BJ (cell line): ENCODE measurements around the gene ARHGEF11. TPM values are rescaled to one million over a fixed set of nuclear protein-coding genes. Genes with fewer than 3 reads are reported as not detected.
A peak's percentile ranks its signal among the peaks of the same experiment; 100 is the strongest.
"Not testable (repeated sequence)": the region's sequence is repeated elsewhere in the genome, so short reads cannot be mapped to it uniquely, and the experiment has no call there.

Source experiments
- CTCF ChIA-PET: fragments of 350-600 bp; formaldehyde crosslinking; extraction: SDS; loops from one replicate; lab custom pipeline; 2021; ENCODE audit warnings: antibody characterized with exemption, inconsistent platforms; lab: Yijun Ruan, JAX
- POLR2A ChIA-PET: fragments of 300-600 bp; sonication (Branson Sonifier 250); formaldehyde crosslinking; extraction: SDS; loops from one replicate; lab custom pipeline; 2021; ENCODE audit warnings: antibody characterized with exemption; lab: Charles Lee
- DNase-seq: peaks from one replicate; pipeline ENCODE4 v3.0.0-alpha.2; 2011; ENCODE audit warnings: low read depth
- H3K27me3 ChIP-seq: 2 replicates; pipeline ENCODE4 v1.6.0; 2011; ENCODE audit warnings: low read length; ENCODE audit not compliant: control insufficient read depth, insufficient read depth
- H3K36me3 ChIP-seq: 2 replicates; pipeline ENCODE4 v1.5.1; 2011; ENCODE audit warnings: low read length; ENCODE audit not compliant: control insufficient read depth, insufficient read depth
- H3K4me3 ChIP-seq: 2 replicates; pipeline ENCODE4 v1.5.1; 2011; ENCODE audit warnings: low read depth, mild to moderate bottlenecking, control low read depth, low read length
- CTCF ChIP-seq: IDR thresholded peaks from 2 replicates; pipeline ENCODE4 v1.5.1; 2011; ENCODE audit warnings: low read depth, mild to moderate bottlenecking, control low read depth, inconsistent platforms, low read length, moderate library complexity; ENCODE audit not compliant: insufficient read depth
- polyA plus RNA-seq: library from polyadenylated mRNA; depleted of rRNA; stranded (reverse); fragments of >200 nt; gene quantifications from 2 replicates; pipeline ENCODE4 v1.2.3, GENCODE V29; 2011

The ARHGEF11 gene
- polyA plus RNA-seq, 1 experiment, result 19.5 TPM

GRCh38 chr1:156930483-156930882 lies 115.1 kb downstream of the ARHGEF11 start:
- H3K36me3 ChIP-seq, result peaks cover 4% of the 10 kb centered on the region
- no peak overlapping the region for H3K4me3 ChIP-seq
- CTCF ChIA-PET, result interaction anchor here (1.4 to 13.1 kb wide), 4 partner anchors 13 to 203 kb away, joined by 3 to 298 read pairs (median 21); partner anchors contain the start of genes ISG20L2, METTL25B, NTRK1 and PEAR1
- POLR2A ChIA-PET, result no interaction called here
- TF ChIP-seq CTCF, result no peak
- H3K27me3 ChIP-seq, result no peaks in the 10 kb centered on the region
- DNase-seq, result no peak

GRCh38 chr1:156929596-156930238 lies 115.8 kb downstream of the ARHGEF11 start:
- no peaks in the 10 kb centered on the region for H3K27me3 ChIP-seq
- H3K4me3 ChIP-seq, result no peak overlapping the region
- DNase-seq, result no peak
- peaks cover 4% of the 10 kb centered on the region for H3K36me3 ChIP-seq
- ChIA-PET POLR2A (no interaction called here), CTCF (interaction anchor here (1.0 to 13.1 kb wide), 7 partner anchors 9 to 203 kb away, joined by 3 to 298 read pairs (median 4); partner anchors contain the start of genes ISG20L2, LRRC71, METTL25B and NTRK1)
- TF ChIP-seq CTCF, result no peak

GRCh38 chr1:156928043-156928602 lies 117.4 kb downstream of the ARHGEF11 start:
- H3K36me3 ChIP-seq, result no peaks in the 10 kb centered on the region; the same call in 1 of the 2 replicates
- POLR2A ChIA-PET, result interaction anchor here (0.6 kb wide), 1 partner anchor 32 kb away, joined by 3 read pairs; no protein-coding TSS in a partner anchor
- DNase-seq, result no peak
- peaks cover 5% of the 10 kb centered on the region for H3K27me3 ChIP-seq
- no peak overlapping the region for H3K4me3 ChIP-seq
- no peak for TF ChIP-seq CTCF
- CTCF ChIA-PET, result interaction anchor here (0.9 to 13.1 kb wide), 35 partner anchors 9 to 301 kb away, joined by 3 to 298 read pairs (median 6); partner anchors contain the start of genes CRABP2, ISG20L2, METTL25B and NES

GRCh38 chr1:156927215-156928042 lies 118.1 kb downstream of the ARHGEF11 start:
- H3K4me3 ChIP-seq, result peak overlapping the region; percentile 32
- ChIA-PET CTCF (interaction anchor here (0.9 to 13.1 kb wide), 35 partner anchors 10 to 300 kb away, joined by 3 to 298 read pairs (median 6); partner anchors contain the start of genes CRABP2, ISG20L2, METTL25B and NES), POLR2A (interaction anchor here (0.6 kb wide), 1 partner anchor 33 kb away, joined by 3 read pairs; no protein-coding TSS in a partner anchor)
- peaks cover 12% of the 10 kb centered on the region for H3K27me3 ChIP-seq
- peak; percentile 89 for TF ChIP-seq CTCF
- H3K36me3 ChIP-seq, result no peaks in the 10 kb centered on the region; the same call in 1 of the 2 replicates
- DNase-seq, result no peak

GRCh38 chr1:156926695-156927094 lies 118.8 kb downstream of the ARHGEF11 start:
- not testable (repeated sequence) for H3K36me3 ChIP-seq, H3K4me3 ChIP-seq, DNase-seq
- ChIA-PET POLR2A (interaction anchor here (0.6 kb wide), 1 partner anchor 67 kb away, joined by 12 read pairs; no protein-coding TSS in a partner anchor), CTCF (interaction anchor here (0.8 to 13.1 kb wide), 20 partner anchors 8 to 266 kb away, joined by 3 to 298 read pairs (median 11); partner anchors contain the start of genes ISG20L2, METTL25B, NTRK1 and PEAR1)
- H3K27me3 ChIP-seq, result peaks cover 19% of the 10 kb centered on the region
